NCI-H345 treated with DMSO at 0.1 percent for 48 hours (cell line): ENCODE results near the gene HMBS.
"Not testable (repeated sequence)": the region's sequence is repeated elsewhere in the genome, so short reads cannot be mapped to it uniquely, and the experiment has no call there.

Experiments used
- DNase-seq: peaks from one replicate; lab custom pipeline; 2025; ENCODE audit not compliant: unreplicated experiment; lab: John Stamatoyannopoulos, UW

The HMBS gene

DNA sequence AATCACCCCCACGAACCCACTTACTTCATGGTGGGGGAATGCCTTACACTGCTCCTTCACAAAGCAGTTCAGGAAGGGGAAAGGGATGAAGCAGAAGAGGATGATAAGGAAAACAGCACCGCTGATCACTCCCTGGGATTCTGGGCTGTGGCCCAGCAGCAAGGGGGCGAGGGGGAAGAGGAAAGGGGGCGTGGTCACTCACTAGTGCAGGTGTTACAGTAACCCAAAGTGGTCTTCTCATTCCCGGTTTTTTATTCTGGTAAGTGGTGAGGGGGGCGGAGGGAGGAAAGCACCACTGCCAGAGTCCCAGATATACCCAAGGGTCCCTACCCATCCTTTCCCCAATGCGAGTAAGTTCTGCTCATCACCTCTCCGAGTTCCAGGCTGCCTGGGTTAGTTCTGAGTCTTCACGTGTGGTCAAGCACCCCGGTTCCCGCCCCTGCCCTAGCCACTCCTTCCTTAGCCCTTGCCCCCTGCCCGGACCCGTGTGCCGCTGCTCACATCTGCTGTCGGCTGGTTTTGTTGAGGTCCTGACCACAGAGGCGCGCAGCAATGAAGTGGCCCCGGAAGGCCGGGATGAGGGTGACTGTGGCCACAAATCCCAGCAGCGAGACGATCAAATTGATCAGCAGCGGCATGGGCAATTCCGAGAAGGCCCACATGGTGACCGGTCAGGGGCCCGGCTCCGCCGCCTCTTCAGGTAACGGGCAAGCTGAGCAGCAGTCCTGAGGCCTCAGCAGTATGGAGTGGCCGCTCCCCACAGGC is 16.5 kb downstream of the HMBS start:
- DNase-seq, result no peak

DNA sequence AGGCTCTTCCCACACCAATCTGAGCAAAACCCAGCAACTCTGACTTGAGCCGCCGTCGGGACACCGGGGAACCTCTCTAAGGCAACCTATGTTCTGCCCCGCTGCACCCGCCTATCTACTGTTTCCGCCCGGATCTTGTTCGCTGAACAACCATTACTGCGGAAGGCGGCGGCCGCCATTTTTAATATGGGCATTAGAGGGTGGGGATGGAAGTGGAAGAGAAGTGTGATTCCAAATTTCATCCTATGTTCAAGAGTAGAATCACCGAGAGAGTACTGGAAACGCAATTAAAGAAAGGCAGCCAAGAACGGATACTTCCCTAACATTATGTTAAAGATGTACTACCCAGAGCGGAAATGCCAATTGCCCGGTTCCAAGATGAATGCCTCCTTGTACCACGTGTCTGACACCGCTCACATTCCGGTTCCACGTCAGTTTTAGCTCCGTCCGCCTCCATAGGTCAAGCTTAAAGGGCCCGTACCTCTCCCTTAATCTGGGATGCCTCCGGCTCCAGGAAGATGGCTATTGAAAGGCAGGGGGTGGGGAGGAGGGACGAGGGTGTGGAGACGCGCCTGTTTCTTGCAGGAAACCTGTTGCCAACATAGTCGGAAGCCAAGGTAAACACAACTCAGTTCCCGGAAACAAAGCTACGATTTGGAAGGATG is 17.2 kb downstream of the HMBS start, which contains the start of gene DPAGT1:
DPAGT1 (minus strand) TSS at position 95 of the 665 bp plus-strand sequence. CDS start 198 bp downstream, outside the sequence.
- peak; percentile 95 for DNase-seq

DNA sequence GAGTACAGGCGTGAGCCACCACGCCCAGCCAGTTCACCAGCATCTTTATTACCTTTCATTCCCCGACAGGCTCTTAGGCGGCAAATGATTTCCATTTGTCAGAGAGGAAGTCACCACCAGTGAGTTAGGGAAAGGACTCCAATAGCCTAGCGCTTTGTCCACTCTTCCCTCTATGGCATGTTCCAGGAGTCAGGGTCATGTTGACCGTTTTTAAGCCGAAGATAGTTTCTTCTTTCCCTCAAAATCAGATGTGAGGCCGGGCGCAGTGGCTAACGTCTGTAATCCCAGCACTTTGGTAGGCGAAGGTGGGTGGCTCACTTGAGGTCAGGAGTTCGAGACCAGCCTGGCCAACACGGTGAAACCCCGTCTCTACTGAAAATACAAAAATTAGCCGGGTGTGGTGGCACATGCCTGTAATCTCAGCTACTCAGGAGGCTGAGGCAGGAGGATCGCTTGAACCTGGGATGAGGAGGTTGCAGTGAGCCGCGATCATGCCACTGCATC is 18.5 kb downstream of the HMBS start:
- DNase-seq, result not testable (repeated sequence)

DNA sequence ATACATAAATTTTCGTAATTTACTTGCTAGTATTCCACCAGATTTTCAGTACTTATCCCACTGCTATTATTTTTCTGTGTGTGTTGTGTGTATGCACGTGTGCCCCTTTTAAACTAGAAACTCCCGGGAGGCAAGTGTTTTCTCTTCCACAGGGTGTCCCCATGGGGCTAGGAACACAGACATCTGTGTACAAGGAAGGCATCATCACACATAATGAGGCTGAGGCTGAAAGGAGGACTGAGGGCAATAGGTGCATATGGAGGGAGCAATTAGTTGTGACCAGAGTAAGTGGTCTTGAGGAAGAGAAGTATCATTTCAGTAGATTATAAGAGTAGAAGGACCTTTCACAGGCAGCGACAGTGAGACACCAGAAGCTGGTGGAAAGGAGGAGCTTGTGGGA is 19.1 kb downstream of the HMBS start:
- no peak for DNase-seq

DNA sequence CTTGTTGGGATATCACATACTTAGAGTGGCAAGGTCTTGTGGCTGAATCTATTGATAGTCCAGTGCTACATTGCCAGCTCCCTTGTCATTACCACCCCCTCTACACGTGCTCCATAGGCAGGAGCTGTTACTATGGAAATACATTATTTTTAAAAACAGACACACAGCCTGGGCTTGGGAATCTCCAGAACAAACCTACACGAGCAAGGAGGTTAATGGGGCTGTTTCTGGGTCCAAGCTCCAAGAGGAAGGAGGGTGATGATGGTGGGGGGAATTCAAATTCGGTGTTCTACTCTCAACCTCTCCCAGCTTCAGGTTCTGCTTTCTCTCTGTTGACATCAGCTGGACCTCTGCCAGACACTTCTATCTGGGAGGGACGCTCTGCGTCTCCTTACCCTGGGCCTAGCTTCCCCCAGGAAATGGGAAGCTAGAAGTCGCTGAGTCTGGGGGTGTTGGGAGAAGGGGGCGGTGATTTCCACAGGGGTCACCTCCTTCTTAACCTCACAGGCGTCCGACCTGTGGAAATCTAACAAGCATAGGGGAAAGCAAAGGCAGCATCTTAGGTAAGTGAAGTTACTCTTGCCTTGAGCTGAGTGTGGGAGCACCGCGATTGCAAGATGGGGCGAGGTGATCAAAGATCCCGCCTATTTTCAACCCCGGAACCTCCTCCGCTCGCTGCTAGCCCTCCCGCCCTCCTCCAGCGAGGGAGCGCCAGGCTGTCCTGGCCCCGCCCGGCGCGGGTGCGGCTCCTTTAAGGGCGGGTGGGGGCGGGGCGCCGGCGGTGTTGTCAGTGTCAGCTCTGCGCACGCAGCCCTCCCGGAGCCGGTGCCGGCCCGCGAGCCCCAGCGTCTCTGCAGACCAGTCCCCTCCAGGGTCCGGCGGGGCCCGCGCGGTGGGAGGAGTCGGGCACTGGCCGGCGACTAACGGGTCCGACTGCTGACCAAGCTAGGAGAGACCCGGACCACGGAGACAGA is 22.2 kb downstream of the HMBS start, which contains the start of gene C2CD2L:
C2CD2L (plus strand) TSS at position 781 of the 974 bp plus-strand sequence. CDS start 398 bp downstream, outside the sequence.
- peak; percentile 68 for DNase-seq

DNA sequence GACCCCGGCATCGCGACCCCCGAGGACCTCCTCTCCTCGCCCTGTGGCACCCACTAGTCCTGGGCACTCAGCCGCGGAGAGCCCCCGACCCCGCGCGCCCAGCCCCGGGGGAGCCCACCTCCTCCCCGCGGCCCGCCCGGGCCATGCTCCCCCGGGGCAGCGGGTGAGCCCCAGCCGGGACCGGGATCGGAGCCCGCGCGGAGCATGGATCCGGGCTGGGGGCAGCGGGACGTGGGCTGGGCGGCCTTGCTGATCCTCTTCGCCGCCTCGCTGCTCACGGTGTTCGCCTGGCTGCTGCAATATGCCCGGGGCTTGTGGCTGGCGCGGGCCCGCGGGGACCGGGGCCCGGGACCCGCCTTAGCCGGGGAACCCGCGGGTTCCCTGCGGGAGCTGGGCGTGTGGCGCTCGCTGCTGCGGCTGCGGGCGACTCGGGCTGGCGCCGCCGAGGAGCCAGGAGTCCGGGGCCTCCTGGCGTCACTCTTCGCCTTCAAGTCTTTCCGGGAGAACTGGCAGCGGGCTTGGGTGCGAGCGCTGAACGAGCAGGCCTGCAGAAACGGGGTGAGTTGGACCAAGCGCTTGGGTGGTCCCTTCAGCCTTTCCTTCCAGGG is 23.0 kb downstream of the HMBS start:
- DNase-seq, result no peak

DNA sequence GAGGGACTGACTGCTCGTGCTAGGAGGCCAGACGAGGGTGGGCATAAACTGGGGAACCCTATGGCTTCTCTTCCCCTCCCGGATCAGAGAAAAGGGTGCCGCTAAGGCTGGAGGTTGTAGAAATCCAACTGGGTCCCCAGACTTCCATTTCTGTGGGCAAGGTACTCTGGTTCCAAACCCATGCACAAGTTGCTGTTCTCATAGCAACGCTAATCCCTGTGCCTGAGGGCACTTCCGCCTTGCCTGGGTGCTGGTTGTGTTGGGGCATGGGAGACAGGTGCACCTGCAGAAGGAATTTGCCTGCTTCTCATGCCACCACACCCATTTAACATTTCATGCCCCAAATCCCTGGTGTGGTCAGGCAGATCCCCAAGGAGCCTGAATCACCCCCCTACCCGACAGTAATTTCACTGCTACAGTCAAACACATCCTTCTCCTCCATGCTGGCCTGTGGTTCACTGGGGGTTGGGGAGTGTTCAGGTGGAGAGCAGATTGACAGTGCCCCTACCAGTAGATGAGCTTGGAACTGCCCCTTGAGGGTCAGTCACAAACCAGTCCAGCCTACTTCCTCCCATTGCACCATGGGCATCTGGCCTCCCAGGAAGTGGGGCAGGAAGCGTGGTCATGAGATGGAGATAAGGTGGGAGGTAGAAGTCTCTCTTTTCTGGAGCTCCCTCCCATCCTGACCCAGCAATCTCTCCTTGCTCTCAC is 23.6 kb downstream of the HMBS start:
- peak; percentile 32 for DNase-seq

DNA sequence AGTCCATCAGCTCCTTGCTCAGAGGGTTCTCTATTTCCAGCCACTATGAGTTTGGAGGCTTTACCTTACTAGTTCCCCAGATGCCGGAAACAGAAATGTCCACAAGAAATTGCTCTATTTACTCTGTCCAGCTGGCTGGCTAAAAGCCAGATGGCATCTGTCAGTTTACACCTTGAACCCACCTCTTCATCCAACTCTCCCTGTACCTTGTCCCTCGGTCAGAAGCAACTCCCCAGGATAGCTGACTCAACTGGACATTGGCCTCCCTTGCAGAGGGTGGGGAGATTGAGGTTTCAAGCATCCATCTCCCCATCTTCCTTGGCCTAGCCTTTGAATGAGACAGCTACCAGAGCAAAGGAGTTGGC is 24.2 kb downstream of the HMBS start:
- DNase-seq, result no peak

DNA sequence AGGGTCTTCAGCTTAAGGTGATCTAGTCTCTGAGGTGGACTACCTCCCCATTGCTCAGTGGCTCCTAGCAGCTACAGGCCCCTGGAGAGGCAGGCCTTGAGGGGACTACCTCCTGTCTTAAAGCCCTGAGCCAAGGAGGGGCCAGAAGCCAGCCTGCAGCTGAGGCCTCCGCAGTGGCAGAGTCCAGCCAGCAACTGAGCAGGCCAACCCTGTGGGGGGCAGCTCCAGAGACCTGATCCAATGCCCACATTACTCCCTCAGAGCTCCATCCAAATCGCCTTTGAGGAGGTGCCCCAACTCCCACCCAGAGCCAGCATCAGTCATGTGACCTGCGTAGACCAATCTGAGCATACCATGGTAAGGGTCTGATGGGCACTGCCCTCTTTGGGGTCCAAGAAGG is 25.2 kb downstream of the HMBS start:
- DNase-seq, result no peak

DNA sequence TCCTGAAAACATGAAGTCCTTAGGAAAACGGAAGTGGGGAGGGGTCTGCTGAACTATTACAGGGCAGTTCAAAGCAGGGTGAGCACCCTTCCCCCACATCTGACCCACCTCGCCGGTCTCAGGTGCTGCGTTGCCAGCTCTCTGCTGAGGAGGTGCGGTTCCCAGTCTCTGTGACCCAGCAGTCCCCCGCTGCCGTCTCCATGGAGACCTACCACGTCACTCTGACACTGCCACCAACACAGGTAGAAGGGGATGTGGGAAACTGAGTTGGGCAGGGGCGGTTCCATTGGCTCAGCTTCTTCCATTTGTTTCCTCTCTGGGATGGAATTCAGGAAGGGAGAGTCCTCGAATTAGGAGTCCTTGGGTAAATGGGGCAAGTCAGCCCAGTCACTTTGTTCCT is 25.8 kb downstream of the HMBS start:
- DNase-seq, result no peak

DNA sequence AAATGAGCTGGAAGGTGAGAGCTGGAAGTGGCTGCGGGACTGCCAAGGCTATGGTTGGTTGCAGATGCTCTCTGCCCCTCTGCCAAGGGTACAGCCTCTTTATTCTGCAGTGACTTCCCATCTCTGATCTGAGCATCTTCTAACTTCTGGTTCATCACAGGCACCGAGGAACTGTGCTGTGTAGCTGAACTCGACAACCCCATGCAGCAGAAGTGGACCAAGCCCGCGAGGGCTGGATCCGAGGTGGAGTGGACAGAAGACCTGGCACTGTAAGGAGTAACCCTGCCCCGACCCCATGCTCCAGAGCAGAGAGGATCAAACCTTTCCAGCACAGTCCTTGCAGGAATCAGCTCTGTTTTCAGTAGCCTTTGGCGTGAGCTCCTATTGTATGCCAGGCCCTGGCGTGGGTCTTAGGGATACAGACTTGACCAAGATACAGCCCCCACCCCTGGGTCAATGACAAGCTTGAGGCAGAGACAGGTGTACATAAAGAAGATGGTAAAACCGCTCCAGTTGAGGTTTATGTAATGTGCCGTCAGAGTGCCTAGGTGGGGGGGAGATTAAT is 26.8 kb downstream of the HMBS start:
- no peak for DNase-seq

DNA sequence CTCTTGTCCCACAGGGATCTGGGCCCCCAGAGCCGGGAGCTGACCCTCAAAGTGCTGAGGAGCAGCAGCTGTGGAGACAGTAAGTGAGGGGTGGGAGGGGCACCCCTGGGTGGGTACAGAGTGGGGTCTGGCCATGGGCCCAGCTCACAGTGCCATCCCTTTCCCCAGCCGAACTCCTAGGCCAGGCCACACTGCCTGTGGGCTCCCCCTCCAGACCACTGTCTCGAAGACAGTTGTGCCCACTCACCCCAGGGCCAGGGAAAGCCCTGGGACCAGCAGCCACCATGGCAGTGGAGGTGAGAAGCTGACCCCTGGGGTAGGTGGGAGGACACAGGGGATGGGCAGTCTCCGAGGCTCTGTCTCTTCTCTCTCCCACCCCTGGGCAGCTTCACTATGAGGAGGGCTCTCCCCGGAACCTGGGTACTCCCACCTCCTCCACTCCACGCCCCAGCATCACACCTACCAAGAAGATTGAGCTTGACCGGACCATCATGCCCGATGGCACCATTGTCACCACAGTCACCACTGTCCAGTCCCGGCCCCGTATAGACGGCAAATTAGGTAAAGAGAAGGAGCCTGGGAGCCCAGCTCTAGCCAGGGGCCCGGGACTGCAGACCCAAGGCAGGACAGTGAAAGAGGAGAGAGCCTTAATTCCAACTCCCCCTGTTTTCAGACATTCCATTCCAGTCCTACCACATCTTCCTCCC is 27.8 kb downstream of the HMBS start:
- DNase-seq, result no peak

DNA sequence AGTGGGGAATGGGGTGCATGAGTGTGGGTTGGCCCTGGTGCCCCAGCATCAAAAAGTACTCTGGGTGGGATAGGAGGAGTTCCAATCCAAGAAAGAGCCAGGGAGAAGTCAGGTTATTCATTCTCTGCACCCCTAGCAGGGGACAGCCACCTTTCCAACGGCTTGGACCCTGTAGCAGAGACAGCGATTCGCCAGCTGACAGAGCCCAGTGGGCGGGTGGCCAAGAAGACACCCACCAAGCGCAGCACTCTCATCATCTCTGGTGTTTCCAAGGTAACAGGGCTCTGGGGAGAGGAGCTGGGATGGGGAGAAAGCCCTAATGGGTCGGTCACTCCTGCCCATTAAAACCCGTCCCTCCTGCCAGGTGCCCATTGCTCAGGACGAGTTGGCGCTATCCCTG is 29.0 kb downstream of the HMBS start:
- DNase-seq, result no peak

DNA sequence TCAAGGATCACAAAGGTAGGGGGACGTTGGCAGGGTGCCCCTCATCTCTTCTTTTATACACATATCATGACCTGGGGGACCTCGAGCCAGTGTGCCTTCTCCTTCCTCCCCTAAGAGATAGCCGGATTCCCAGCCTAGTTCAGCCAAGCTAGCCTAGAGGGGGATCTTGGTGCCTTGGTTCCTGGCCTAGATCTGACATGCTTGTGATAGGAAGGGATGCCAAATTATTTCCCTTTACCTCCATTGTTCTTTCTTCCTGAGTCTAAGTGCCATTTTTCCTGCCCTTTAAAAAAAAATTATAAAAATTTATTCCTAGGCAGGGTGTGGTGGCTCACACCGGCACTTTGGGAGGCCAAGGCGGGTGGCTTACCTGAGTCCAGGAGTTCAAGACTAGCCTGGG is 29.7 kb downstream of the HMBS start:
- DNase-seq, result no peak

DNA sequence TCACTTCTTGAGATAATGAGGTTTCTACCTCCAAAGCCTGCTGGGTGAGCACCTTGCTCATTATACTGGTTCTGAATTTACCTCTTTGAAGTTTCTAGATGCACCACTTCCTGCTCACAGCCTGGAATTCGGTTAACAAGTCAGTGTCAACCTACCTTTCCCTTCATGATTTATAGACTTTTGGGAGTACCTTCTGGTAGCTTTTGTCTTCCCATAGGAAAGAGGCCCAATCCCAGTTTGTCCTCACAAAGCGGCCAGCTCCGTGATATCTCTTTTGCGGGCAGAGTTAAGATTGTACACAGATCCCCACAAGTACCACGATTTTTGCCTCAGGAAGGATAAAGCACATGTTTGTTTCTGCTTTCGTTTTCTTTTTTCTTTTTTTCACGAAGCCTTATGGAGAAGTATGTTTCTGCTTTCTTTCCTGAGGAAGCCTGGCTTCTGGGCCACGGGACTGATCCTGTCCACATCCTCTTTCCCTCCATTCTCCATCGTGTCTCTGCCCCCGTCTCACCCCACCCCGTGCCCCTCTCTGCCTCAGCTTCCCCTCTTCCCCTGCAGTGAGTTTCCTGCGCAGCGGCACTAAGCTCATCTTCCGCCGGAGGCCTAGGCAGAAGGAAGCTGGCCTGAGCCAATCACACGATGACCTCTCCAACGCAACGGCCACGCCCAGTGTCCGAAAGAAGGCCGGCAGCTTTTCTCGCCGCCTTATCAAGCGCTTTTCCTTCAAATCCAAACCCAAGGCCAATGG is 31.0 kb downstream of the HMBS start:
- no peak for DNase-seq

DNA sequence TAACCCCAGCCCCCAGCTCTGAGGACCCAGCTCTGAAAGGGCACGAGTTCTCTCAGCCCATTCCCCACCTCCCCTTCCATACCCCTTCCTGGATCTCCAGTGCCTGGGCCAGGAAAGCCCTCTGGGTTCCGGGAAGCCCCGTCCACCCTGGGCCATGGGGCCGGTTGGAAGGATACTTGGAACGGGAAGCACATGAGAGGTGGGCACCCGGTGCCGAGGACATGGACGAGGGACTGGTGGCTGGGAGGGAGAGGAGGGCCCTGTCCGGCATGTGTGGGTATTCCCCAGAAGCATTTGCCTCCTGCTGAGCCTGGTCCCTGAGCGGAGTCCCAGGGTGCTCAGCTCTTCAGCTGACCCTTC is 31.5 kb downstream of the HMBS start:
- no peak for DNase-seq

DNA sequence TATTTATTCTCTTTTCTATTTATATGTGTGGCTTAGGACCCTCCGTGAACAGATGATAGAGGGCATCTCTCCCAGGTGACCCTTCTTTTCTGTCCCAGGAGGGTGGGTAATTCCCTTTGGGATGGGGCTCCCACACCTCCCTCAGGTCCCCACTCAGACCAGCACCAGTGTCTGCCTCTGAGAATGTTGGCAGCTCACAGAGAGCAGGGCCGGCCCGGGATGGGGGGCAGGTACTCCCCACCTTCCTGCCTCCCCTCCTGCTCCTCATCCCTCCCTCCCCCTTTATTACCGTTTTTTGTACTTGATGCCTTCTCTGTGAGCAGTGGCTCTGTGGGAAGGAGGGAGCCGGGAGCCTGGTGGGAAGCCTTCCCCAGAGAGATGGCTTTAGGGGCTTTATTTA is 31.9 kb downstream of the HMBS start:
- DNase-seq, result no peak

DNA sequence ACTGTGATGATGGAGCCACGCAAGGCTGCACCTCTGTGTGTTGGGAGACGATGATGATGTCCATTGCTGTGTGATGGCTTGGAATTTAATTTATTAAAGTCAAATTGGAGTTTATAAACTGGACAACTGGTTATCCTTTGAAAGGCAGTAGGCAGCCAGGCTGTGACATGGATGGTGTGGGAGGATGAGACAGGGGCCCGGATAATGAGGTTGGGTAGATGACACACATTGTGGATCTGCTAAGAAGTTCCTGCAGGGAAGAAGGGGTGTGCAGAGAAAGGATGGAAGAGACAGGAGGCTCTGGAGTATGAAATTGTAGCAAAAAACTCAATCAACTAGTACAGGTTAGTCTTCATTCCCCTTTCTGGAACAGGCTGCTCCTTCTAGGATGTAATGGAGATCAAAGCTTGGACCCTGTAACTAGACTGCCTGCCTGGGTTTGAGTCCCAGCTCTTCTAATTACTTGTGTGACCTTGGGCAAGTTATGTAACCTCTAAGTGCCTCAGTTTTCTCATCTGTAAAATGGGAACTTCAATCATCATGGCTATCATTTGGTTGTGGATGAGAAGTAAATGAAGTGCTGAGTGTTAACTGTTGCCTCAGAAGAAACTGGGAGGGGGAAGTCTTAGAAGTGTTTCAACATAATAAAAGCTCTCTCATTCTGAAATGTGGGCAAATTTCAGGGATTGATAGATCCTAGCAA is 32.5 kb downstream of the HMBS start:
- DNase-seq, result no peak
